BJ (cell line): Measurements from ENCODE around the gene BMP10. TPM values are rescaled to one million over a fixed set of nuclear protein-coding genes. Genes with fewer than 3 reads are reported as not detected.
A peak's percentile ranks its signal among the peaks of the same experiment; 100 is the strongest.

Source experiments
- CTCF ChIA-PET: fragments of 350-600 bp; formaldehyde crosslinking; extraction: SDS; loops from one replicate; lab custom pipeline; 2021; ENCODE audit warnings: antibody characterized with exemption, inconsistent platforms; lab: Yijun Ruan, JAX
- POLR2A ChIA-PET: fragments of 300-600 bp; sonication (Branson Sonifier 250); formaldehyde crosslinking; extraction: SDS; loops from one replicate; lab custom pipeline; 2021; ENCODE audit warnings: antibody characterized with exemption; lab: Charles Lee
- DNase-seq: peaks from one replicate; pipeline ENCODE4 v3.0.0-alpha.2; 2011; ENCODE audit warnings: low read depth
- H3K27me3 ChIP-seq: 2 replicates; pipeline ENCODE4 v1.6.0; 2011; ENCODE audit warnings: low read length; ENCODE audit not compliant: control insufficient read depth, insufficient read depth
- H3K36me3 ChIP-seq: 2 replicates; pipeline ENCODE4 v1.5.1; 2011; ENCODE audit warnings: low read length; ENCODE audit not compliant: control insufficient read depth, insufficient read depth
- H3K4me3 ChIP-seq: 2 replicates; pipeline ENCODE4 v1.5.1; 2011; ENCODE audit warnings: low read depth, mild to moderate bottlenecking, control low read depth, low read length
- CTCF ChIP-seq: IDR thresholded peaks from 2 replicates; pipeline ENCODE4 v1.5.1; 2011; ENCODE audit warnings: low read depth, mild to moderate bottlenecking, control low read depth, inconsistent platforms, low read length, moderate library complexity; ENCODE audit not compliant: insufficient read depth
- polyA plus RNA-seq: library from polyadenylated mRNA; depleted of rRNA; stranded (reverse); fragments of >200 nt; gene quantifications from 2 replicates; pipeline ENCODE4 v1.2.3, GENCODE V29; 2011

The BMP10 gene
- polyA plus RNA-seq, 1 experiment: not detected

GRCh38 chr2:68911709-68912108 is 40.5 kb upstream of the BMP10 start:
- H3K27me3 ChIP-seq: no peaks in the 10 kb centered on the region; the same call in 1 of the 2 replicates
- POLR2A ChIA-PET: no interaction called here
- no peak overlapping the region for H3K4me3 ChIP-seq
- TF ChIP-seq CTCF: no peak
- CTCF ChIA-PET: interaction anchor here (1.0 to 3.2 kb wide), 4 partner anchors 10 to 203 kb away, joined by 3 to 23 read pairs (median 6); no protein-coding TSS in a partner anchor
- DNase-seq: no peak
- H3K36me3 ChIP-seq: no peaks in the 10 kb centered on the region

GRCh38 chr2:68911246-68911645 is 40.0 kb upstream of the BMP10 start:
- ChIA-PET CTCF (interaction anchor here (1.0 to 3.2 kb wide), 4 partner anchors 10 to 202 kb away, joined by 3 to 23 read pairs (median 6); no protein-coding TSS in a partner anchor), POLR2A (no interaction called here)
- DNase-seq: no peak
- Histone ChIP-seq H3K36me3 (no peaks in the 10 kb centered on the region), H3K4me3 (no peak overlapping the region), H3K27me3 (no peaks in the 10 kb centered on the region; the same call in 1 of the 2 replicates)
- no peak for TF ChIP-seq CTCF

GRCh38 chr2:68909793-68910674 is 38.8 kb upstream of the BMP10 start:
- peak; percentile 93 for TF ChIP-seq CTCF
- CTCF ChIA-PET: interaction anchor here (0.7 to 6.3 kb wide), 19 partner anchors 11 to 447 kb away, joined by 3 to 97 read pairs (median 5); no protein-coding TSS in a partner anchor
- DNase-seq: no peak
- Histone ChIP-seq H3K36me3 (no peaks in the 10 kb centered on the region), H3K27me3 (no peaks in the 10 kb centered on the region; the same call in 1 of the 2 replicates), H3K4me3 (no peak overlapping the region)
- POLR2A ChIA-PET: no interaction called here

GRCh38 chr2:68908392-68908970 is 37.3 kb upstream of the BMP10 start:
- peak; percentile 21 for DNase-seq
- ChIA-PET POLR2A (interaction anchor here (0.8 kb wide), 1 partner anchor 169 kb away, joined by 4 read pairs; no protein-coding TSS in a partner anchor), CTCF (interaction anchor here (1.2 to 6.3 kb wide), 16 partner anchors 10 to 445 kb away, joined by 3 to 97 read pairs (median 5); no protein-coding TSS in a partner anchor)
- TF ChIP-seq CTCF: no peak
- Histone ChIP-seq H3K4me3 (no peak overlapping the region), H3K36me3 (no peaks in the 10 kb centered on the region), H3K27me3 (no peaks in the 10 kb centered on the region; the same call in 1 of the 2 replicates)

GRCh38 chr2:68907920-68908253 is 36.7 kb upstream of the BMP10 start:
- Histone ChIP-seq H3K36me3 (no peaks in the 10 kb centered on the region), H3K27me3 (no peaks in the 10 kb centered on the region; the same call in 1 of the 2 replicates), H3K4me3 (no peak overlapping the region)
- DNase-seq: no peak
- CTCF ChIA-PET: interaction anchor here (0.9 to 6.3 kb wide), 15 partner anchors 9 to 445 kb away, joined by 3 to 97 read pairs (median 5); no protein-coding TSS in a partner anchor
- POLR2A ChIA-PET: interaction anchor here (0.8 kb wide), 1 partner anchor 168 kb away, joined by 4 read pairs; no protein-coding TSS in a partner anchor
- TF ChIP-seq CTCF: no peak
